GM21717 (cell line): ENCODE results near the gene TLE3.

ENCODE experiments used
- ATAC-seq: cut with Tn5 transposase; IDR thresholded peaks from one replicate; pipeline ENCODE4 v1.9.1; 2021; ENCODE audit warnings: mild to moderate bottlenecking, moderate library complexity; ENCODE audit not compliant: unreplicated experiment

The TLE3 gene

DNA sequence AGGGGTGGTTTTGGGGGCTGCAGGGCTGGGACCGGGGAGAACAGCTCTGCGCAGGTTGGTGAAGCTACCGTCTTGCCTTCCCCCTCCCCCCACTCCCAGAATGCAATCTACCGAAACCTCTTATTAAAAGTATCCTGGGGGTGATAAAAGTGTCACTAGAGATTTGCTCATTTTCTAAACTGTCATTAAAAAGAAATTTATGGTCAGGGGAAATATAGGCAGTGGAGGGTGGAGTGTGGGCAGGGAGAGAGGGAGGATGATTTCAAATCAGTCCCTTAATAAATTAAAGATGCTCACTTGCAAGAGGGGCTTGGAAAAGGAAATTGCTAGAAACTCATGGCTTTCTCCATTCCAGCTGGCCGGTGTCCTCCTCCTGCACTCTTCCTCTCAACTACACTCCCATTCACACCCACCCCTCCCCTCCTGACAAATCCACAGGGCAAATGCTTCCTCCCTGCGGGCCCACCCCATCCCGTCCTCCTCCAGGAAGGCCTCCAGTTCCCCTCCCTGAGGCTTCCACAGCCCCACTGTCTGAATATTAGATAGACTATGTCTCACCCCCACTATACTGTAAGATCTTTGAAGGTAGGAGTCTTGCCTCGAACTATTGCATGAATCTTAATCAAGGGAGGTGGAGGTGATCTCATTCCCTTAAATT is 83.9 kb downstream of the TLE3 start:
- ATAC-seq = no peak

DNA sequence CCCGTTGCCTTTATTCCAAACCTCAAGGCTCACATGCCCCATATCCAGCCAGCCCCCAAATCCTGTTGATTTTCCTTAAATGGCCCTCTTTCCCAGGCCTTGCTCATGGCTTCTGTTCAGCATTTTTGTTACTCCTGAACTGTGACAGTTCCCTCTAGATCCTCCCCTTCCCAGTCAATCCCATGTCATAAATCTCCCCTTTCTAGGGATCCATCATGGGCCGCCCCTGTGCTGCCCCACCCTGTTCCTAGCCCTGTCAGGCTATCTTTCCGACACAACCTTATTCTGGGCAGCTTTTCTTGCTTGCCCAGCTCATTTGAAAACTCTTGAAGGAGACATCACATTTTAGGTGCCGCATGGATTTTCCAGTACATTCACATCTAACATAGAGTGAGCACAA is 84.8 kb downstream of the TLE3 start:
- no peak for ATAC-seq

DNA sequence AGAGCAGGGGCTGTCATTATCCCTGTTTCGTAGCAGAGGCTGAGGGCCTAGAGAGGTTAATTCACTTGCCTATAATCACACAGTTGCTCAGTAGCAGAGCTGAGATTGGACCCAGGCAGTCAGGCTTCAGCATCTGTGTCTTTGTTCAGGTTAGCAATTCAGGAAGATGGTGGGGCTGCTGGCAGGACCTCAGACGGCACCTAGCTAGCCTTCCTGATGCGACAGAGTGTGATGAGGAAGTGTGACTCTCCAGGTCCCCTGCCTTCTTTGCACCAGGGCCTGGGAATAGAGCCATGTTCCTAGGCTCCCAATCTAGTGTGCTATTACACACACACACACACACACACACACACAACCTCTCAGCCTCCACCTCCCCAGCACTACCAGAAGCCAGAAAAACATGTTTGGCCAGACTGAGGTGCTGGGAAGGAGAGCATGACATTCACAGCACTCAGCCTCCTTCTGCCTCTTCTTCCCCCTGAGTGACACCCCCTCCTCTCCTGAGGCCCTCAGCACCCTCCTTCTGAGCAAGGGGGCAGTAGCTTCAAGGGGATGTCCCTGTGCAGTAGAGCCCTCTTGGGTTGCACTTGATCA is 88.9 kb downstream of the TLE3 start:
- no peak for ATAC-seq

DNA sequence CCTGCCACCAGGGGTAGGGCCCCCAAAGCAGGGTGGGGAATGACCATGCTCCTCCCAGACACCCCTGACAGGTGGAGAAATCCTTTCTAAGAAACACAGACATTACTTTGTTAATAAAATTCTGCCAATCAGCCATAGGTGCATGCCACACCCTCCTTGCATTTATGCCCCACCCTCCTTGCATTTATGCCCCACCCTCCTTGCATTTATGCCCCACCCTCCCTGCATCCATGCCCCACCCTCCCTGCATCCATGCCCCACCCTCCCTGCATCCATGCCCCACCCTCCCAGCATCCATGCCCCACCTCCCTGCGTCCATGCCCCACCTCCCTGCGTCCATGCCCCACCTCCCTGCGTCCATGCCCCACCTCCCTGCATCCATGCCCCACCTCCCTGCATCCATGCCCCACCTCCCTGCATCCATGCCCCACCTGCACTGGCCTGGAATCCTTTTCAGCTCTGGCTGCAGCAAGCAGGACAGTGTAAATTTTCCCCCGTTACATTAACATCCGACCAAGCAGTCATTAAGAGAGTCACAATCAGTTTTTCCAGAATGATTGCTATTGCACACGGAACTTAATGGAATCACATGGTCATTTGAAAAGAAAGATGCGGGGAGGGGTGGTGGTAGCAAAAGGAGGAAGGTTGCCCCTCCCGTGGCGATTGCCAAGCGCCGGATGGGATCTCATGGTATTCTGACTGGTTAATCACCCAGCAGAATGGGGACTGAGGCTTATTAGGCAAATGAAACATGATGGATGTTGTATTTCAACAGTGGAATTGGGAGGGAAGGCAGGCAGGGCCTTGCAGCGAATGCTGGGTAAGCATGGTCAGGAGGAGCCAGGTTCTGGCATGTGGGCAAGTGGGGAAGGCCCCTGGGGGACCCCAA is 91.2 kb downstream of the TLE3 start:
- no peak for ATAC-seq

DNA sequence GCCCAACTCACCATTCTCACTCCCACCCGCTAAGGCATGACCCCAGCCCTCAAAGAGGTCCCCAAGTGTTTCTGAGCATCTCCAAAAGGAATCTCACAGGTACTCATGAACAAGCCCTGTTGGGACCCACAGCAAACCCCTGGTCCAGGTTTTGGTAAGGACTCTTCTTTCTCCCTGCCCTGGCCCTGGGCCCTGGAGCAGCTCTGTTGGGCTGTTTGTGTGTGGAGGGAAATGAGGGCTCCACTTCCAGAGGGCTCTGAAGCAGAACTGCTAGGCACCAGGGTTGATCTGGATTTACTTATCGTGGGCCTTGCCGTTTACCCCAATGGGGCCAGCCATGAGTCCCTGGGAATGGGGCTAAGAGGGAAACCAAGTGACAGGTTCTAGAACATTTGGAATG is 92.9 kb downstream of the TLE3 start:
- no peak for ATAC-seq

DNA sequence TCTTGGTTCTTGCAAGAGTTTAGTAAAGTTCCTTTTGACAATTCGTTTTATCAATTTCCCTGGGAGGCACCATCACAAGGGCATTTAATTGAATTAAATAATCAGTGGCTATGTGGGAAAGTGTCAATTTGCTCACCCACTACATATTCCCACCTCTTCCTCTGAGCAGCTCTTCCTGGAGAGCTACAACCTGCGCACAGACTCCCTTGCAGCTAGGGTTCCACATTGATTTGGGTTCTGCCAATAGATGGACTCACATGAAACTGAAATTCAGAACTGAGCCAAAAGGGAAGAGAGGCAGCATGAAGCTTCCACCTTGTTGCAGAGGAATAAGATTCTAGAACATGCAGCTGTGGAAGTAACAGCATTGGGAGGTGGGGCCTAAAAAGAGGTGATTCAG is 94.8 kb downstream of the TLE3 start:
- ATAC-seq = no peak

DNA sequence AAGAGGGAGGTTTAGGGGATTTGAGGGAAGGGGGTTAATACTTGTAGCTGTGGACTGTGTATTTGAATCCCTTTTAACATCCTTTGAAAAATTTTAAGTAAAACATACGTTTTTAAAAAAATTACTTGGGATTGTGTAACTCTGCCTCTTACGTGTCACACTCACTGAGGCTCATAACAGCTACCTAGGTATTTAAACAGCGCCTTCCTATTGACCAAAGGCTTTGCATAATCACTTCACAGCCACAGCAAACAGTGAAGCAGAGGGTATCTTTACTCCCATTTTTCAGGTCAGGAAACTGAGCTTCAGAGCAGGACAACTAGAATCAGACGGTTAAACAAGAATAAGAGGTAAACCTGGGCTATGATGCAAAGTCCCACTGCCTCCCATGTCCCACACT is 95.9 kb downstream of the TLE3 start:
- no peak for ATAC-seq

DNA sequence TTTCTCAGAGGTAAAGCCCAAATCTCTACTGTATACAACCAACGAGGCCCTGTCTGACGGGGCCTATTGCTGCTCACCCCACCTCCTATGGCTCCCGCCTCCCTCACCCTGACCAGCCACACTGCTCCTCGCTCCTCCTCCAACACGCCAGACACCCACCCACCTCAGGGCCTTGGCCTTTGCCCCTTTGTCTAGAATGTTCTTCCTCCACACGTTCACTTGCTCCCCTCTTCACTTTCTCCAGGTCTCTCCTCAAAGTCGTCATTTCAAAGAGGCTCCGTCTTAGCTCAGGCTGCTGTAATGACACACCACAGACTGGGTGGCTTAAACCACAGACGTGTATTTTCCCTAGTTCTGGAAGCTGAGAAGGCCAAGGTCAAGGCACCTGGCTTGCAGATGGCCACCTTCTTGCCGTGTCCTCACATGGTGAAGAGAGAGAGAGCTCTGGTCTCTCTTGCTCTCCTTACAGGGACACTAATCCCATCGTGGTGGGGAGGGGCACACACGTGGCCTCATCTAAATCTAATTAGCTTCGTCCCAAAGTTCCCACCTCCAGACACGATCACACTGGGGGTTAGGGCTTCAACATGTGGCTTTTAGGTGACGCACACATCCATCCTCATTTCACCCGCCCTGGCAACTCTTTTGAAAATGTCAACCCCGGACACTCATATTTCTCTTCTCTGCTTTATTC is 98.2 kb downstream of the TLE3 start:
- ATAC-seq = no peak

DNA sequence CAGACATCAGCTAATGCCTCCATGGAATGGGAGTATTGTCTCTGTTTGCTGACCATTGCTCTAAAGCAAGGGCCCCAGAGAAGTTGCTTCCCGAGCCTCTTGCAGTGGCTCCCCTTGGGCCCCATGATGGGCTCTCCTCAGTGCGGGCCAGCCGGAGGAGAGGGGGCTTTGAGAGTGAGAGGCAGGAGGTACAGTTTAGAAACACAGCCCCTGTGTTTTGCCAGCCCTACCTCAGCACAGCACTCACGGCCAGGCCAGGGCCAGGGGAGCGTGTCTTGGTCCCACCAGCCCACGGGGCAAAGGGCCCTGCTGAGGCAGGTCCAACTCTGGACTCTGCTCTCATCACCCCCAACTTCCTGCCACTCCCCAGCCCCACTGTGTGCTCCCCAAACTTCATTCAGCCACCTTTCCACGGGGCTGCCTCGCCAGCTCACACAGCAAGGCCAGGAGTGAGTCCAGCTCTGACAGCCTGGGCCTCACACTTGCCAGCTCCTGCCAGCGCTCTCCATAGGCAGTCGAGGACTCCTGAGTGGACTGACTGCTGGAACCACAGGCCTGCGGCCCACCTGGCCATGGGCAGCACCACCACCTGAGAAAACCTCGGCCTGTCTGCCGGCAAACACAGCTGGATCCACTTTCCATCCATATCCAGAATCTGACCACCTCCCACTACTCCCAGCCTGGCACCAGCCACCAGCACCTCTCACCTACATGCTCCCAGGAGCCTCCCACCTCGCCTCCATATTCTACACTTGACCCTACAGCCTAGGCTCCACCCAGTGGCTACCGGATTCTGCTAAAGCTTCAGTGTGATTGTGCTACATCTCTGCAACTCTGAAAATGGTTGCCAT is 99.0 kb downstream of the TLE3 start:
- no peak for ATAC-seq

DNA sequence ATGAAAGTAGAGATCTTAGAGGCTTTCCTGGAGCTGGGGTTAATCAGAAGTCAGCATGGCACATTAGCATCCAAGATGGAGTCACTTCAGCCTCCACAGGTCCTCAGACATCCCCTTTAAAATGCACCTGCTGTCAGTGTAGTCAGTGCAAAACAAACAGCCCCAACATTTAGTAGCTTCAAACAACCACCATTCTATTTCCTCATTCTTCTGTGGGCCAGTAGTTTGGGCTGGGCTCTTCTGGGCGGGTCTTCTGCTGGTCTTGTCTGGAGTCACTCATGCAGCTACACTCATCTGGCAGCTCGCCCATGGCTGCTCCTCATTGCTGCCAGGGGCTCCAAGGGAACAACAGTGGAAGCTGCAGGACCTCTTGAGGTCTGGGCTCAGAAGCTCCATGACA is 99.9 kb downstream of the TLE3 start:
- no peak for ATAC-seq
